CD14-positive monocyte (primary cell): ENCODE data around the gene CREB5. TPM values are rescaled to one million over a fixed set of nuclear protein-coding genes. Genes with fewer than 3 reads are reported as not detected.

ENCODE experiments used
- DNase-seq, 3 donors: peaks; one replicate each; pipeline ENCODE4 v3.0.0-alpha.2; 2011 to 2022
- H2AFZ ChIP-seq: 2 replicates; pipeline ENCODE4 v1.6.0; 2012; ENCODE audit warnings: mild to moderate bottlenecking, low read depth, low read length, inconsistent platforms; ENCODE audit not compliant: insufficient read depth, poor library complexity, severe bottlenecking
- H3K27ac ChIP-seq, 2 donors: 1 replicate in 1 of 2; 2 replicates in 1 of 2; pipeline ENCODE4 v1.5.1; 2012 to 2013; ENCODE audit warnings: low read length in 2 of 2, control low read depth in 1 of 2, inconsistent platforms in 1 of 2, low read depth in 1 of 2, mild to moderate bottlenecking in 1 of 2
- H3K27me3 ChIP-seq, 2 donors: one replicate each; pipeline versions ENCODE4 v1.6.0 to v1.6.1; 2011 to 2013; ENCODE audit warnings: low read length in 2 of 2; ENCODE audit not compliant: control insufficient read depth in 2 of 2, insufficient read depth in 2 of 2
- H3K36me3 ChIP-seq, 2 donors: replicated peaks in 1 of 2; 1 replicate in 1 of 2; 2 replicates in 1 of 2; pipeline versions ENCODE4 v1.5.1 to v1.6.1; 2012 to 2013; ENCODE audit warnings: low read length in 2 of 2, control low read depth in 1 of 2, inconsistent platforms in 1 of 2, mild to moderate bottlenecking in 1 of 2; ENCODE audit not compliant: insufficient read depth in 2 of 2, control insufficient read depth in 1 of 2
- H3K4me1 ChIP-seq, 2 donors: 1 replicate in 1 of 2; 2 replicates in 1 of 2; pipeline versions ENCODE4 v1.5.1 to v1.6.1; 2012 to 2013; ENCODE audit warnings: low read length in 2 of 2, control low read depth in 1 of 2, inconsistent platforms in 1 of 2, mild to moderate bottlenecking in 1 of 2, moderate library complexity in 1 of 2; ENCODE audit not compliant: insufficient read depth in 2 of 2, control insufficient read depth in 1 of 2
- H3K4me2 ChIP-seq: replicated peaks from 2 replicates; pipeline ENCODE3; 2012; ENCODE audit warnings: low read length, moderate library complexity, mild to moderate bottlenecking; ENCODE audit not compliant: poor library complexity, severe bottlenecking; ENCODE audit errors: extremely low read depth
- H3K4me3 ChIP-seq, 3 experiments: fragments of 200-600 bp in 1 of 3; sonication (generic) in 1 of 3; replicated peaks in 1 of 3; 1 replicate in 2 of 3; 2 replicates in 1 of 3; pipeline ENCODE4 v1.5.1; 2011 to 2013; ENCODE audit warnings: low read length in 3 of 3, mild to moderate bottlenecking in 3 of 3, control low read depth in 2 of 3, low read depth in 2 of 3, inconsistent platforms in 1 of 3, moderate library complexity in 1 of 3
- H3K79me2 ChIP-seq: 2 replicates; pipeline ENCODE4 v1.6.0; 2012; ENCODE audit warnings: mild to moderate bottlenecking, control low read depth, inconsistent platforms, low read length, moderate library complexity; ENCODE audit not compliant: insufficient read depth
- H3K9ac ChIP-seq: 2 replicates; pipeline ENCODE4 v1.6.0; 2017; ENCODE audit warnings: low read length, mild to moderate bottlenecking; ENCODE audit not compliant: insufficient read depth, poor library complexity, severe bottlenecking
- H3K9me3 ChIP-seq, 2 donors: replicated peaks in 1 of 2; 1 replicate in 1 of 2; 2 replicates in 1 of 2; pipeline versions ENCODE4 v1.5.1 to v1.6.1; 2012 to 2013; ENCODE audit warnings: low read length in 2 of 2, control low read depth in 1 of 2; ENCODE audit not compliant: control insufficient read depth in 1 of 2, insufficient read depth in 1 of 2
- H4K20me1 ChIP-seq: 2 replicates; pipeline ENCODE4 v1.6.0; 2012; ENCODE audit warnings: mild to moderate bottlenecking, low read length, control low read depth, moderate library complexity; ENCODE audit not compliant: insufficient read depth
- H3K27ac Mint-ChIP-seq, 7 donors: one replicate each; pipeline ENCODE4 v1.8.0; 2020; ENCODE audit warnings: mild to moderate bottlenecking in 7 of 7, mixed read lengths in 7 of 7, moderate library complexity in 6 of 7, inconsistent platforms in 2 of 7
- H3K27me3 Mint-ChIP-seq, 3 donors: one replicate each; pipeline ENCODE4 v1.8.0; 2021 to 2022; ENCODE audit warnings: low read depth in 3 of 3, mild to moderate bottlenecking in 3 of 3, mixed read lengths in 3 of 3, moderate library complexity in 3 of 3, inconsistent platforms in 1 of 3
- H3K36me3 Mint-ChIP-seq, 2 donors: one replicate each; pipeline ENCODE4 v1.8.0; 2020; ENCODE audit warnings: mixed read lengths in 2 of 2, inconsistent platforms in 1 of 2, mild to moderate bottlenecking in 1 of 2
- H3K4me1 Mint-ChIP-seq: one replicate; pipeline ENCODE4 v1.8.0; 2020; ENCODE audit warnings: mild to moderate bottlenecking, mixed read lengths
- H3K4me3 Mint-ChIP-seq, 2 donors: one replicate each; pipeline ENCODE4 v1.8.0; 2020; ENCODE audit warnings: mild to moderate bottlenecking in 2 of 2, mixed read lengths in 2 of 2, moderate library complexity in 1 of 2
- H3K9me3 Mint-ChIP-seq, 7 donors: one replicate each; pipeline ENCODE4 v1.8.0; 2020 to 2022; ENCODE audit warnings: mixed read lengths in 7 of 7, mild to moderate bottlenecking in 6 of 7, moderate library complexity in 6 of 7, inconsistent platforms in 2 of 7
- WGBS: methylation state at CpG from one replicate; pipeline ENCODE4 v1.1.5; 2013; ENCODE audit warnings: missing lambda C conversion rate; ENCODE audit not compliant: insufficient coverage; 5-methylcytosine and 5-hydroxymethylcytosine counted together
- intact Hi-C, 2 donors: fragments of 100-400 bp; cut with micrococcal nuclease; formaldehyde crosslinking; loops; one replicate each; pipeline versions ENCODE4 v1.15.0 to v1.15.1; 2023
- polyA plus RNA-seq, 3 donors: library from polyadenylated mRNA; depleted of rRNA in 1 of 3; unstranded in 2 of 3; stranded (reverse) in 1 of 3; fragments of 300-500 nt in 2 of 3; fragments of >200 nt in 1 of 3; fragmentation: Illumina TruSeq in 2 of 3; gene quantifications; 1 replicate in 2 of 3; 2 replicates in 1 of 3; pipeline ENCODE4 v1.2.3, GENCODE V29; 2012 to 2021
- TF ChIP-seq, protein P1 (sequence below): fragments of 200-600 bp; IDR thresholded peaks from one replicate; pipeline ENCODE4 v1.8.0; 2022; ENCODE audit warnings: antibody characterized with exemption, mild to moderate bottlenecking

The CREB5 gene
- polyA plus RNA-seq, 3 donors, result 25.1 to 72.3 (median 44.2) TPM

- Mint-ChIP-seq H3K27me3 (peaks cover 0 to 7% (median 1%) of the 10 kb centered on the region in 3 donors), H3K27ac (no peak overlapping the region), H3K9me3 (no peaks in the 10 kb centered on the region), H3K4me3 (no peak overlapping the region), H3K36me3 (no peaks in the 10 kb centered on the region), H3K4me1 (no peaks in the 10 kb centered on the region)
- H3K4me1 ChIP-seq, result no peaks in the 10 kb centered on the region
- no peak overlapping the region for H3K9ac ChIP-seq
- TF ChIP-seq, protein P1, sequence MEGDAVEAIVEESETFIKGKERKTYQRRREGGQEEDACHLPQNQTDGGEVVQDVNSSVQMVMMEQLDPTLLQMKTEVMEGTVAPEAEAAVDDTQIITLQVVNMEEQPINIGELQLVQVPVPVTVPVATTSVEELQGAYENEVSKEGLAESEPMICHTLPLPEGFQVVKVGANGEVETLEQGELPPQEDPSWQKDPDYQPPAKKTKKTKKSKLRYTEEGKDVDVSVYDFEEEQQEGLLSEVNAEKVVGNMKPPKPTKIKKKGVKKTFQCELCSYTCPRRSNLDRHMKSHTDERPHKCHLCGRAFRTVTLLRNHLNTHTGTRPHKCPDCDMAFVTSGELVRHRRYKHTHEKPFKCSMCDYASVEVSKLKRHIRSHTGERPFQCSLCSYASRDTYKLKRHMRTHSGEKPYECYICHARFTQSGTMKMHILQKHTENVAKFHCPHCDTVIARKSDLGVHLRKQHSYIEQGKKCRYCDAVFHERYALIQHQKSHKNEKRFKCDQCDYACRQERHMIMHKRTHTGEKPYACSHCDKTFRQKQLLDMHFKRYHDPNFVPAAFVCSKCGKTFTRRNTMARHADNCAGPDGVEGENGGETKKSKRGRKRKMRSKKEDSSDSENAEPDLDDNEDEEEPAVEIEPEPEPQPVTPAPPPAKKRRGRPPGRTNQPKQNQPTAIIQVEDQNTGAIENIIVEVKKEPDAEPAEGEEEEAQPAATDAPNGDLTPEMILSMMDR, result no peak
- no peaks in the 10 kb centered on the region for H3K27me3 ChIP-seq
- no peaks in the 10 kb centered on the region for H3K79me2 ChIP-seq
- H3K27ac ChIP-seq, result no peak overlapping the region
- H2AFZ ChIP-seq, result no peak overlapping the region
- no peaks in the 10 kb centered on the region for H4K20me1 ChIP-seq
- no CpG with 5 or more reads among the region's 1 CpG for whole genome bisulfite sequencing
- H3K4me2 ChIP-seq, result no peak overlapping the region
- intact Hi-C loops, result no loop called here
- no peaks in the 10 kb centered on the region for H3K36me3 ChIP-seq
- no peak overlapping the region for H3K4me3 ChIP-seq
- no peaks in the 10 kb centered on the region for H3K9me3 ChIP-seq
- no peak for DNase-seq
These were observed 66.3 kb downstream of the CREB5 start for GRCh38 chr7:28478656-28479055.

- no peak overlapping the region for H3K4me2 ChIP-seq
- H3K9me3 Mint-ChIP-seq, result no peaks in the 10 kb centered on the region
- H3K4me1 Mint-ChIP-seq, result no peaks in the 10 kb centered on the region
- H3K36me3 Mint-ChIP-seq, result no peaks in the 10 kb centered on the region
- TF ChIP-seq, protein P1, result no peak
- H3K27me3 ChIP-seq, result no peaks in the 10 kb centered on the region
- no peaks in the 10 kb centered on the region for H3K36me3 ChIP-seq
- no peaks in the 10 kb centered on the region for H4K20me1 ChIP-seq
- WGBS, result 94% methylated on average over 3 of the region's 6 CpGs
- H3K27me3 Mint-ChIP-seq, result peaks cover 0 to 2% (median 0%) of the 10 kb centered on the region in 3 donors
- no peak overlapping the region for H3K9ac ChIP-seq
- no peaks in the 10 kb centered on the region for H3K79me2 ChIP-seq
- no peak overlapping the region for H2AFZ ChIP-seq
- H3K4me3 ChIP-seq, result no peak overlapping the region
- DNase-seq, result no peak
- H3K9me3 ChIP-seq, result no peaks in the 10 kb centered on the region
- H3K4me3 Mint-ChIP-seq, result no peak overlapping the region
- intact Hi-C loops, result no loop called here
- no peak overlapping the region for H3K27ac ChIP-seq
- H3K27ac Mint-ChIP-seq, result no peak overlapping the region
- no peaks in the 10 kb centered on the region for H3K4me1 ChIP-seq
These were observed 67.2 kb downstream of the CREB5 start for GRCh38 chr7:28479507-28479947.
